Stimulated activated CD8-positive, alpha-beta memory T cell treated with anti-CD3 and anti-CD28 coated beads, Interleukin-4, amount 100 ng/mL, for 48 hours (primary cell): ENCODE results near the gene DYRK2.

Experiments
- DNase-seq: peaks from one replicate; pipeline ENCODE4 v3.0.0-alpha.2; 2020

DYRK2 gene

DNA sequence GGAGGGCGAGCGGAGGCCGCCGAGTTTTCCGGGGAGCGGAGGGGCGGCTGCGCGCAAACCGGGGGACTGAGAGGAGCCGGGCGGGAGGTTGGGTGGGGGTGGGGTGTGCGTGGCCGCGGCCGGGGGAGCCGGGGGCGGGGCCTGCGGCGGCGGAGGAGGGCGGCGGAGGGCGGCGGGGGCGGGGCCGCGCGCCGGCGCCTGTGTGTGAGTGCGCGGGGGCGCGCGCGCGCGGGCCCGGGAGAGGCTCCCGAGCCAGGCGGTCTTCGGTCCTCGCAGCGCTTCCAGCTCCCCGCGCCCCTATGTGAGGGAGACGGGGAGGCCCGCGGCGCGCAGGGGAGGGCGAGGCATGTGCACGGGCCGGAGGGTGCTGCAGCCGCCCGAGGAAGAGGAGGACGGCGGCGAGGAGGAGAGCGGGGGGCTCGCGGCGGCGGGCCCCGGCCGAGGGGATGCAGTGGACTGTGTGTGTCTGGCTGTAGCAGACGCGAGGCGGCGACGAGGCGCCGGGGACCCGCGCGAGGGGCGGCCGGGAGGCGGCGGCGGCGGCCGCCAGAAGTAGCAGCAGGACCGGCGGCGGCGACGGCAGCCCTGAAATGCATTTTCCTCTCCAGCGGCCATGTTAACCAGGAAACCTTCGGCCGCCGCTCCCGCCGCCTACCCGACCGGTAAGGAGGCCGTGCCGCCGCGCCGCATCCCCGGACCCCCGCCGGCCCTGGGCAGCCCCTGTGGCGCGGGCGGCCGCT lies at the start of gene DYRK2:
DYRK2 (plus strand) TSS at position 225 of the 740 bp plus-strand sequence; CDS start at position 614, 389 bp downstream.
- DNase-seq: peak; percentile 75

DNA sequence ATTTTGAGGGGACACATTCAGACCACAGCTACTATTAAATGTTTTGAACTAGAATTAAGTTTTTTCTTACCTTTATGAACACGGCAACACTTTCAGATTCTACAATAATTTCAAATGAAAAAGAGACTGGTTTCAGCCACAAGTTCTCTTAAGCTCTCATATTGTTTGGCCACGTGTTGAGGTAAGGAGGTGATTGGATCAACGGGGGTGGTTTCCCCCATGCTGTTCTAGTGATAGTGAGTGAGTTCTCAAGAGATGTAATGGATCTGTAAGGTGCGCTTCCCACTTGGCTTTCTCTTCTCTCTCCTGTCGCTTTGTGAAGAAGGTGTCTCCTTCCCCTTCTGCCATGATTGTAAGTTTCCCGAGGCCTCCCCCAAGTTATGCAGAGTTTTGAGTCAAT lies 48.9 kb upstream of the DYRK2 start:
- no peak for DNase-seq

DNA sequence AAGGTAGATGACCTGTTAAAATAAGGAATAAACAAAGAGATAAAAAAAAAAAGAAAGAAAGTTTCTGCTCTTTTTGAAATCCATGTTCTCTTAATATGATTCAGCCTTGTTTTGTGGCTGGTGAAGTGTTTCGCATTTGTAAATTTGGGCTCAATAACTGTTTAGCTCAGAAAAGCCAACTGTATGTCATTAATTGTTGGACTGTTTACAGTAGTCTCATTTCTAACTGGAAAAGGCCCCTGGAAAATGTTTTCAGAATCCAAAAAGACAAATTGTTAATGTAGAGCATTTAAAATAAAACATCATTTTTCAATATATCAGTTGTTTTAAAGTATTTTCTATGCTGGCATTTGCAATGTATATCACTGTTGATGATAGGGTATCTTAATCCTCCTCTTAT lies 47.4 kb upstream of the DYRK2 start:
- DNase-seq: no peak

DNA sequence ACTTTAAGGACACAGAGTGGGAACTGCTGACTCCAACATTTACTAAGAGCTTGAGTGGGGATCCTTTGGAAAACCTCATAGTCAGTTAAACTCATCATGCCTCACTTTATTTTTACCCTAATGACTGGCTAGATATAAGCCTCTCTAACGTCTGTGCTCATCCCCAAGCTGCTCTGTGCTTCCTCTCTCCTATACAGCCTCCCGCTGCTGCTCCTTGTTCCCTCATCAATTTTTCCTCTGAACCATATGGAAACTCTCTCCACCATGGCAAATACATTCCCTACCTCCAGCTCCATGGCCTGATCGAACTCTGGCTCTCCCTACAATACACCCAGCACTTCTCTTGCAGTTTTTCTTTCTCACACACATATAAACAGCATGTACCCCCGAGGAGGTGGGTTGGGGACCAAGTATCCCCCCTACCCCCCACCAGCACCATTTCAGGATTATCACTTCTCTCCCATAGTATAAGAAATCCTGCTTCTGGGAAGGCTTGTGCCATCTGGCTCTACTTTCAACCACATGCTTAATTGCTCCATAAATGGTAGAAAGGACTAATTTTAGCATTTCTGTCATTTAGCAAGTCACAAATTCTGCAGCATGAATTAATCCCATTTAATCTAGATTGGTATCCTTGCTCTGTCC lies 39.2 kb upstream of the DYRK2 start:
- DNase-seq: no peak

DNA sequence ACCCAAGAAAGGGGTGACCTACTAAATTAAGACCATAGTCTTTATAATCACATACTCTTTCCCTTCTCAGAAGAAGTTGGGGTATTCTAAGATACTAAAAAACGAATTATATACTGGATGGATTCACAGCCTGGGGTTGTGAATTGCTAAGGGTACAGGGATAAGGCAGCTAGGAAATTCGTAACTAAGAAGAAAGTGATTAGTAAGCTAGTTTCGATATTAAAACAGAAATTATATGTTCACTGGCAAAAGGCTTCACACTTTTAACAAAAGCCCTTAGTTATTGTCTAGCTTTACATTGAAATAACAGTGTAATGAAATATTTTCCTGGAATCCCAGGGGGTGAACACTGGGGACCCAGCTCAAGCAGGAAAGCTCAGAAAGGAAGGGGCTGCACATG lies 35.5 kb upstream of the DYRK2 start:
- no peak for DNase-seq

DNA sequence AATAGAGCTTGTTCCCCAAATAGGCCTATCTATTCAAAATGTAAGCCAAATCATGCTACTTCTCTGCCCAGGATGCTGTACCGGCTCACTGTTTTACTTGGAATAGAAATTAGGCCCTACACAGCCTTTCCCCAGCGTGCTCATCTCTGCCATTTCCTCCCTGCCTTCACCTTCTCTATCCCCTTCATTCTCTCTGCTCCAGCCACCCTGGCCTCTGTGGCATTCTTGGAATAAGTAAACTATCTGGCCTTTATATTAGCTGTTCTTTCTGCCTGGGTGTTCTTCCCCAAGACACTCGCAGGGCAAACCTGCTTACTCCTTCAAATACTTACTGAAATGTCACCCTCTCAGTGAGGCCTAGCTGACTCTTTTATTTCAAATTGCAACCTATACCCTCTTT lies 30.9 kb upstream of the DYRK2 start:
- no peak for DNase-seq

DNA sequence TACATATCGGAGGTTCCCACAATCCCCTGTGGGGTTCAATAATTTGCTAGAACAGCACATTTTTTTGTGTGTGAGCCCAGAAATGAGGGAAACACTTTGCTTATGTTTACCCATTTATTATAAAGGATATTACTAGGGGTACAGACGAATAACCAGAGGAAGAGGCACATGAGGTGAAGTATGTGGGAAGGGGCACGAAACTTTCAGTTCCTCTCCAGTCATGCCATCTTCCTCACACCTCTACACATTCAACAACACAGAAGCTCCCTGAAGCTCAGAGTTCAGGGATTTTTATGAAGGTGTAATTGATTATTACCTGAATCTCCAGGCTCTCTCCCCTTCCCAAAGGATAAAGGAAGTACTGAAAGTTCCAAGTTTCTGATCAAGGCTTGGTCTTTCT lies 30.2 kb upstream of the DYRK2 start:
- DNase-seq: no peak

DNA sequence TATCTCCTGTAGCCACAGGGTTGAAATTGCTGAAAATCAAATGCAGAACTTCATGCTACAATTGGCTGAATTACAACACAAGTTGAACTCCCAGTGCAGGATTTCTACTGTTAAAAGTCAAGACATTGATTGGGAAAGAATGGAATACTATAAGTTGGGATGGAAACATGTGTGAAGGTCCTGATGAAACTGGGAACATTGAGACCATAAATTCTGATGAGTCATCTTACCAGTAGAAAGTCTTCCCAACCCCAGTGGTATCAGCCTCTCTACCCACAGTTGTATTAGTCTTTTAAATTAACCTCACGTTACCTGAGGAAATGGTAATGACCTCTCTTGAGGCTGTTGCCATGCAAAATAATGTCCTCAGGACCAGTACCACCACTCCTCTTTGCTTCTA lies 27.4 kb upstream of the DYRK2 start:
- no peak for DNase-seq

DNA sequence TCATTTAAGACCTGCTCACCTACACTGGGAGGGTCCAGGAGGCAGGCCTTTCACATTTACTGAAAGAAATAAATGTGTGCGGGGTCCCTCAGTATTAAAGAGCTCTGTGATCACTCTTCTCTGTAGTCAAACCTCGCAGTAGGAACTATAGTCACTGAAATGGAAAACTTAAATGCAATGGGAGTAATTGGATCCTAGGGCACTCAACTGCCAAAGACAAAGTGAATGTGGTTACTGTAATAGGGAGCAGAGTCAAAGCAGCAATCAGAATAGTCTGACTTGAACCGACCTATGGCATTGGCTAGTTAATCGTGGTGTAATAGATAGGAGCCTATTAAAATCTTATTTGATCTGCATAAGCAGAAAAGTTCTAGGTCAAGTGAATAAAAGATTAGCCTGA lies 26.6 kb upstream of the DYRK2 start:
- no peak for DNase-seq

DNA sequence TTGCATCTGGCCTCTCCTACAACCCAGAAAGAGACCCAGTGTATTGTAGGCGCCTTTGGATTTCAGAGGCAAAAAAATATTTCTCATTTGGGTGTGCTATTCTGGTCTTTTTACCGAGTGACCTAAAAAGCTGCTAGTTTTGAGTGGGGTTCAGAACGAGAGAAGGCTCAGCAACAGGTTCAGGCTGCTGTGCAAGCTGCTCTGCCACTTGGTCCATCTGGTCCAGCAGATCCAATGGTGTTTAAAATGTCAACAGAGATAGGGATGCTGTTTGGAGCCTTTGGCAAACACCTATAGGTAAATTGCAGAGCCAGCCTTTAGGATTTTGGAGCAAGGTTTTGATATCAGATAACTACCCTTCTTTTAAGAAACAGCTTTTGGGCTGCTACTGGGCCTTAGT lies 25.3 kb upstream of the DYRK2 start:
- DNase-seq: no peak

DNA sequence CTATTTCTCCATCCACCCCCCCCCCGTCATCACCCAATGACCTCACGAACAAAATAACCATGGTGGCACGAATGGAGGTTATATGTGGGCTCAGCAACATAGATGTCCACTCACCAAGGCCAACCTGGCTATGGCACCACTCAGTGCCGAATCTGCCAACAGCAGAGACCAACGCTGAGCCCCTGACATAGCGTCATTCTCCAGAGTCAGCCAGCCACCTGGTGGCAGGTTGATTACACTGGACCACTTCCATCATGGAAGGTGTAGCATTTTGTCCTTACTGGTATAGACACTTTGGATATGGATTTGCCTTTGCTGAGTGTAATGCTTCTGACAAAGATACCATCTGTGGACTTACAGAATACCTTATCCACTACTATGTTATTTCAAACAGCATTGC lies 24.2 kb upstream of the DYRK2 start:
- no peak for DNase-seq

DNA sequence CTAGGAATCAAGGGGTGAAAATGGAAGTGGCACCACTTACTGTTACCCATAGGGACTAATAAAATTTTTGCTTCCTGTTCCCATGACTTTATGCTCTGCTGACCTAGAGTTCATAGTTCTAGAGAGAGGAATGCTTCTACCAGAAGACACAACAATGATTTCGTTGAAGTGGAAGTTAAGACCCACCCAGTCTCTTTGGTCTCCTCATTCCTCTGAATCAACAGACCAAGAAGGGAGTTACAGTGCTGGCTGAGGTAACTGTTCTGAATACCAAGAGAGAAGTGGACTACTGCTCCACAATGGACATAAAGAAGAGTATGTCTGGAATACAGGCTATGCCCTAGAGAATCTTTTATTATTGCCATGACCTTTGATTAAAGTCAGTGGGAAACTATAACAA lies 23.5 kb upstream of the DYRK2 start:
- no peak for DNase-seq

DNA sequence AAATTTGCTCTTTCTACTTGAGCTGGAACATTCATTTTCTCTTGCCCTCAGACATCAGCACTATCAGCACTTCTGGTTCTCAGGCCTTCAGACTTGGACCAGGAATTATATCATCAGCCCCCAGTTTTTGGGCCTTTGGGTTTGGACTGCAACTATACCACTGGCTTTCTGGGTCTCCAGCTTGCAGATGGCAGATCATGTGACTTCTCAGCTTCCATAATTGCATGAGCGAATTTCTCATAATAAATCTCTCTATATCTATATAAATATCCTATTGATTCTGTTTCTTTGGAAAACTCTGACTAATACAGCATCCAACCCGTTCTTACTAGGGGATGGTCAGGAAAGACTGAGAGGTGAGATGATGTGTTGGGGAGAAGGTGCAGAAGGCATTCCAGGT lies 22.4 kb upstream of the DYRK2 start:
- no peak for DNase-seq

DNA sequence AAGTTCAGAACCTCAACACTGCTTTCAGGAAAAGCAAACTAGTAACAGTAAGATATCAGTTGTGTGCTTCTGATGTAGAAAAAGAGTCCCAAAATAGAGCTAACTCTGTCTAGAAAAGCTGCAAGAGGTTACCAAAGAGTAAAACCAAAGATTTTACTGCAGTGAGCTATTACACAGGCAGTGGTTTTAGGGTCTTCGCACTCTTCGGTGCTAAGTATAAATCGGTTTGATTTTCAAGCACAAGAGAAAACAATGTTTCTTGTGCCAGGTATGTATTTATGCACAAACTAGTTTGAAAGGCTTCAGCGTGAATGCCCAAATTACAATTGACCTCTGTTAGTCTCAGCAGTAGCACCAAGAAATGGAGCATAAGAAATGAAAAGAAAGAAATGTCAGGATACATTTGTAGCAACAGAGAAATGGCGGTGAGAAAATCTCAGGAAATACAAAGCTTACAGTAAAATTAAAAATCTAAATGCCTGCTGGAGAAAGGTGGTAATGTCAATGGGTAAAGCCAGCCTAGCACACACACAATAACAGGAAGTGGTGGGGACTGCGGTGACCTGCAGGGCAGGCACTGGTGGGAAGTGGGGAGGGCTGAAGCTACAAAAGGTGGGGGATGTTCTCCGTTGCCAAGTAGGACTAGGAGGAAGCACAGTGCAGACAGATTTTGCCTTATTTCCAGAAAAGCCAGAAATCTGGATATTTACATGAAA lies 18.0 kb upstream of the DYRK2 start:
- DNase-seq: peak; percentile 79

DNA sequence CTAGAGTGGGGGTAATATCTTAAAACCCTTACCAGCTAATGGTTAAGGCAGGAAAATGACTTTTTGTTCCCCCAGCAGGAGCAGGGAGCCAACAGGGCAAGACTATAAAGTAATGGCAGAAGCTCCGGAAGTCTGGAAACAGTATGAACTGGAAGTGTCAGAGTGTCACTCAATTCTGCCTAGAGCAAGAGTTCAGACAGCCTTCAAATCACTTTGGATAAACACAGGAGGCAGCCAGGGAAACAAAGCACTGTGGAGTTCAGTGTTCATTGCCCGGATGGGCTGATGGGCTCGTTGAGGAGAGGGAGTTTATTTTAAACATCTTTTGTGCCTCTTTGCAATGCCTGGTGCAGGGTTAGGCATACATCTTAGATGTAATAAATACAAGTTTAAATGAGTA lies 16.5 kb upstream of the DYRK2 start:
- DNase-seq: no peak

DNA sequence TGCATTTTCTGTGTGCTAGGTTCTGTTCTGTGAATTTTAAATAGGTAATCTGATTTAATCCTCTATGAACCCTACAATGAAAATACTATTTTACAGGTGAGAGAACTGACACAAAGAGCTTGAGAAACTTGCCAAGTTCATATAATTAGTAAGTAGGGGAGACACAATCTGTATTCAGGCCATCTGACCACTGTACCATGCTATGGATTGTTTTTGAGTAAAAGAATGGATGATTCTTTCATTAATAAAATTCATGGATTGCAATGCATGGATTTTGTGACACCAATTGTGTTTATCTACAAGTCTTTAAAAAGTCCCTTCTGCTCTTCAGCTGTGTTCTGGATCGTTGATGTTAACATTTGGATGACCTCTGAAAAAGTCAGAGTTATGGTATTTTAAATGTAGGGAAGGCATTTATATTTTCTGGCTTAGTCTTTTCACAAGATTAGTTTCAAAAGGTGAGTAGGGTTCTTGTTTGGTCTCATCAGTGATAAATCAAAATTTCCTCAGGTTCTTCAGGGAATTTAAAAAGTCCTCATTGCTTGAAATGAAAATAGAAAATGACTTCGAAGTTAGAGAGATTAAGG lies 15.4 kb upstream of the DYRK2 start:
- DNase-seq: no peak

DNA sequence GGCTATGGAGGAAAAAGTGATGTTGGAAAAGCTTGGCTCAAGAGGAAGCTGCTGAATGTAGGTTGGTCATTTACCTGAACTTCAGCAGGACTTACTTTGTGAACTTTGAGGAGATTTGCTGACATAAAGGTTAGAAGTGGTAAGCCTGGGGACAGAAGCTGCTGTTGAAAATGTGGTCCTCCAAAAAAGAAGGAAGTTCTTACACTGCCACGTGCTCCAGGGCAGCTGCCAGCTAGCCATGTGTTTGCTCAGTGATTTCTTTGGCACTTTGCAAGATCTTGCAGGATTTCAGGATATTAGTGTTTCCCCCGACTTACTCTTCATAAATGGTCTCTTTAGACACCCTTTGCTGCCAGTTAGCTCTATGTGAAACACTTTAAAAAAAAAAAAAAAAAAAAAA lies 14.8 kb upstream of the DYRK2 start:
- DNase-seq: no peak

DNA sequence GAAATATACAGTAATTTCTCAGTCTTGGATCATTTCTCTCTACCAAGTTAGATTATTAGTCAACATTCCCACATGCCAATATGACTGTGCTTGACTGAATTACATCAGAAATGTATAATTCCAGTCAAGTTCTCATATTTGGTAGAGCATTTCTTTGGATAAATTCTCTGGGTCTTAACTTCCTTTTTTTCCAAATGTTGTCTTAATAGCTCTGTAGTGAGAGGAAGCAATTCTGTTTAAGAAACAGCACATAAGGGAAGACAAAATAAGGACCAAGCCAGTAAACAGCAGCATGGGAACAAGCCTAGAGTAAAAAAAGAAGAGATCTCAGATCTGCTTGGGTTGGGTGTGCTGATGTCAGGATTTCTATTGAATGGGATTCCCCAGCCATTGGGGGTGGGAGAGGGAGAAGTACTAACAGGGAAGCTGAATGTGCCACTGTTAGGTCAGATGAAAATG lies 14.2 kb upstream of the DYRK2 start:
- no peak for DNase-seq

DNA sequence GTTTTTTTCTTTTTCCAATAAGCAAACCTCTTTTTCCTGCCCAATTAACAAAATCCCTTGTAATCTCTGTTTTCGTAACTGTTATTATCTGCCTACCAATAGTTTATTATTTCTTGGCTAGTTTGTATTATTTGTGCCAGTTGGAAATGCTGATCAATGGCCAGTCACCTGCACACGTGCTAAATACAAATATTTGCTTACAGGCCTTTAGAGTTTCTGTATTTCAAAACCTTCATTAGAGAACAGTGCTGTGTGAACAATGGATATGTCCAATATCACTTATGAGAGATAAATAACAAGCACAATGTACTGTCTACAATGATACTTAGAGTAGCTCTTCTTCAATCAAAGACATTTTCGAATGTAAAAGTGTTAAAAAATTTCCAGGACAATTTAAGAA lies 10.8 kb upstream of the DYRK2 start:
- no peak for DNase-seq

DNA sequence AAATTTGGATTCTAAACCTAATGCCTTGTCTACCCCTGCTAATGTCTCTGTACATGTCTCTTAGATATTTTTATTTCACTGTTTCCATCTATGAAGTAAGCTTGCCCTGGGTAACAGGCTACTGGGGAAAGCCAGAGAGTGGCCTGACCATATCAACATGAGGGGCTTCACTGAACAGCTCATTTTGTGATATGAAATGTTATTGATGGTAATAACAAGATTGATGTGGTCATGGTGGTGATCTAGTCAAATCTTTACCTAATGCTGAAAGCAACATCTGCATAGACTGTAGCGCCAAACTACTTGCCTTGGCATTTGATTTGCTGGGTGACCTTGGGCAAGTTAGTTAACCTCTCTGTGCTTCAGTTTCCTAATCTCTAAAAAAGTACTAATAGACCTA lies 9.9 kb upstream of the DYRK2 start:
- no peak for DNase-seq

DNA sequence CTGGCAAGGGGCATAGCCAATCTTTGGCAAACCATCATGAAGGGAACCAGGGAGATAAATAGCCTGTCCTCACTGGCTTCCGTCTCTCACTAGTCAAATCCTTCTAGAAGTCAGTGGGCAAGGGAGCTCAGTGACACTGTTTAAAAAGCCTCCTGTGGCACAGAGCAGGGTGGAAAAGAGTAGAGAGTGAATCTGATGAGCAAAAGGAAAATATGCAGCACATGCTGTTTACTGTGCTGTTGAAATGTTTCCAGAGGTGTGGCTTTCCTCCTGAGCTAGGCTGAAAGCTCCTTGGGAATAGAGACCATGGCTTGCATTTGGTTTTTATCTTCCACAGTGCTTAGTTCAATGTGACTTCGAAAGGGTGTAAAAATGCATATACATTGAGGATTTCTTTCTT lies 7.7 kb upstream of the DYRK2 start:
- DNase-seq: no peak

DNA sequence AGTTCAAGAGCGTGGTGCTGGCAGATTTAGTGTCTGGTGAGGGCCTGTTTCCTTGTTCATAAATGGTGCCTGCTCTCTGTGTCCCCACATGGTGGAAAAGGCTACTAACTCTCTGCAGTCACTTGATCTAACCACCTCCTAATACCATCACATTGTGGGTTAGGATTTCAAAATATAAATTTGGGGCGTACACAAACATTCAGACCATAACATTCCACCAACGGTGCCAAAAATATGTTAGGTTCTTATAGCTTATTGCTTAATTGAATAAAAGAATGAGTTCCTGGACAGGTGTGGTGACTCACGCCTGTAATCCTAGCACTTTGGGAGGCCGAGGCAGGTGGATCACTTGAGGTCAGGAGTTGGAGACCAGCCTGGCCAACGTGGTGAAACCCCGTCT lies 3.4 kb upstream of the DYRK2 start:
- DNase-seq: no peak

DNA sequence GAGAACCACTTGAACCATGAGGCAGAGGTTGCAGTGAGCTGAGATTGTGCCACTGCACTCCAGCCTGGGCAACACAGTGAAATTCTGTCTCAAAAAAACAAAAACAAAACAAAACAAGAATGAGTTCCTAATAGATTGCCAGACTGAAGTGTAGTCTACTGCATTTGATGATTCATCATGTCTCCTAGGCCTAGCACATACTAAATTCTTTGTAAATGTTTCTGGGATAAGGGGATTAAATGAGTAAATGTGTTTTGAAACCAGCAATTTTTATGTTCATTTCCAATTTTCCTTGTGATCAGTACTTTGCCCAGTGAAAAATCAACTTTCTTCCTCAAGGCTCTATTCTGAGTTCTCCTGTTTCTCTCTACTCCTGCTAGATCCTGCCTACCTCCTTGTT lies 2.9 kb upstream of the DYRK2 start:
- DNase-seq: no peak

DNA sequence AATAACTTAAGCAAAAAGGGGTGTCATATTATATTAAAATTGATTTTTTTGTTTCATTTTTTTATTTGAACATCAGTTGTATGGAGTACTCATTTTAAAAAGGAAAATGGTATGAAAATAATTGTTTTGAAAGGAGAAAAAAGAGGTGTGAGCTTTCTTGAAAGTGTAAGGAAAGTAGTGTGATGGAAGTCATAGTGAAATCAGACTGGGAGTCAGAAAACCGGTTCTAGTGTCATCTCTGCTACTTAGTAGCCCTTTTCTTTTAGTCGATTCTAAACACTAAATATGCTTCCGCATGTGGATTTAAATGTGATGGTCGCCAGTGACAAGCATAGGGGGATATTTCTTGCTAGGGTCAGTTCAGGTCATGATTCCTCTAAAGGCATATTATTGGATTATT lies 1.8 kb upstream of the DYRK2 start:
- DNase-seq: no peak
